ENCODE results near the gene KCNJ1.

Gene KCNJ1

GRCh38 chr11:128800871-128801417, 66.2 kb downstream of the KCNJ1 start:
- in situ Hi-C loops (cut with HindIII; ENCODE audit: low sequenced_read_pairs): no loop called here

- in situ Hi-C loops (cut with HindIII; ENCODE audit: low sequenced_read_pairs): no loop called here
Observed at GRCh38 chr11:128796270-128796669, 70.8 kb downstream of the KCNJ1 start.

GRCh38 chr11:128790196-128790595, 76.9 kb downstream of the KCNJ1 start:
- in situ Hi-C loops (cut with HindIII; ENCODE audit: low sequenced_read_pairs): no loop called here

- in situ Hi-C loops (cut with HindIII; ENCODE audit: low sequenced_read_pairs): no loop called here
Observed at GRCh38 chr11:128789497-128790150, 77.5 kb downstream of the KCNJ1 start.

Data from DLD1 (cell line).